ENCODE results near the gene SETSIP. TPM values are rescaled to one million over a fixed set of nuclear protein-coding genes. Genes with fewer than 3 reads are reported as not detected.

The SETSIP gene
- polyA plus RNA-seq, 1 donor (not counting 4 experiments of a cell fraction or from before 2014, with no cell fraction given), result 0.89 TPM

Other genes with a start within 250 kb of the SETSIP start
- 0.66 to 1.2 TPM (median 0.99 TPM) in 3 replicates for gene TGFBR3, start 189.3 kb downstream of the SETSIP start, polyA plus RNA-seq
- gene BRDT, start 126.0 kb downstream of the SETSIP start, polyA plus RNA-seq, result not detected in 3 replicates
- 1.4 to 3.4 TPM (median 3.0 TPM) in 3 replicates for gene EPHX4, start 45.4 kb downstream of the SETSIP start, polyA plus RNA-seq
- gene BTBD8, start 4.9 kb upstream of the SETSIP start, polyA plus RNA-seq, result 0.76 to 1.4 TPM (median 0.85 TPM) in 3 replicates
- not detected in 3 replicates for gene C1orf146, start 142.5 kb upstream of the SETSIP start, polyA plus RNA-seq
- gene GLMN, start 223.6 kb upstream of the SETSIP start, polyA plus RNA-seq, result 5.3 to 11.3 TPM (median 5.4 TPM) in 3 replicates
- 12.2 to 21.5 TPM (median 12.5 TPM) in 3 replicates for gene RPAP2, start 223.6 kb upstream of the SETSIP start, polyA plus RNA-seq

Measured in keratinocyte (primary cell).